Transverse colon (tissue), 4 donors: ENCODE data around the gene TNS3. TPM values are rescaled to one million over a fixed set of nuclear protein-coding genes. Genes with fewer than 3 reads are reported as not detected.

Source experiments
- DNase-seq: peaks from one replicate; pipeline ENCODE4 v3.0.0-alpha.2; 2019
- H3K27ac ChIP-seq, 4 donors: fragments of 200-600 bp; sonication (generic); 2 replicates each; pipeline ENCODE4 v1.5.1; 2016 to 2018; ENCODE audit warnings: inconsistent platforms in 4 of 4
- H3K27me3 ChIP-seq: fragments of 200-600 bp; sonication (generic); 2 replicates; pipeline ENCODE4 v1.5.1; 2017; ENCODE audit warnings: inconsistent platforms
- H3K36me3 ChIP-seq, 4 donors: fragments of 200-600 bp; sonication (generic); 2 replicates each; pipeline ENCODE4 v1.5.1; 2017 to 2019; ENCODE audit warnings: inconsistent platforms in 4 of 4
- H3K4me1 ChIP-seq, 4 donors: fragments of 200-600 bp; sonication (generic); 2 replicates each; pipeline ENCODE4 v1.5.1; 2017 to 2020; ENCODE audit warnings: inconsistent platforms in 4 of 4
- H3K4me3 ChIP-seq, 4 donors: fragments of 200-600 bp; sonication (generic); 1 replicate in 1 of 4; 2 replicates in 3 of 4; pipeline versions ENCODE4 v1.5.1 to v1.6.1; 2017 to 2019; ENCODE audit warnings: inconsistent platforms in 4 of 4
- H3K9me3 ChIP-seq, 2 donors: fragments of 200-600 bp; sonication (generic); 2 replicates each; pipeline ENCODE4 v1.5.1; 2017 to 2019; ENCODE audit warnings: inconsistent platforms in 2 of 2
- CTCF ChIP-seq, 5 experiments: fragments of 200-600 bp in 3 of 5; fragments of 450-650 bp in 2 of 5; sonication (generic) in 3 of 5; IDR thresholded peaks; 1 replicate in 2 of 5; 2 replicates in 3 of 5; pipeline ENCODE4 v1.5.1; 2016 to 2017; ENCODE audit warnings: antibody characterized with exemption in 5 of 5, inconsistent platforms in 3 of 5, mild to moderate bottlenecking in 2 of 5, moderate library complexity in 1 of 5
- EP300 ChIP-seq: sonication (generic); formaldehyde crosslinking; IDR thresholded peaks from one replicate; pipeline ENCODE4 v1.6.1; 2017; ENCODE audit warnings: antibody characterized with exemption, low read depth
- POLR2A ChIP-seq: fragments of 450-650 bp; IDR thresholded peaks from one replicate; pipeline ENCODE4 v1.6.1; 2016; ENCODE audit warnings: antibody characterized with exemption, mild to moderate bottlenecking, moderate library complexity
- POLR2AphosphoS5 ChIP-seq, 3 donors: sonication (generic); formaldehyde crosslinking; IDR thresholded peaks; one replicate each; pipeline ENCODE4 v1.6.1; 2016; ENCODE audit warnings: antibody characterized with exemption in 3 of 3
- WGBS, 2 donors: methylation state at CpG; one replicate each; pipeline ENCODE4 v1.1.5; 2018; ENCODE audit warnings: low coverage in 1 of 2; 5-methylcytosine and 5-hydroxymethylcytosine counted together
- in situ Hi-C, 4 donors: fragments of 200-750 bp; cut with MboI; loops; one replicate each; pipeline versions ENCODE4 v1.15.0 to v1.15.1; 2017; ENCODE audit warnings: low sequenced_read_pairs in 3 of 4, low pct_ligation_motif_present in 1 of 4, low pct_unique_long_range_greater_than_20kb in 1 of 4
- intact Hi-C: fragments of 100-400 bp; cut with DNase I; formaldehyde crosslinking; loops from one replicate; pipeline ENCODE4 v1.15.1; 2023; ENCODE audit warnings: low total_unique reads
- total RNA-seq, 4 donors: library from RNA; depleted of rRNA; stranded (reverse); fragments of >200 nt; gene quantifications; one replicate each; pipeline ENCODE4 v1.1.0, GENCODE V29; 2016

The TNS3 gene
- total RNA-seq, 4 donors from 2014 or later: 58.5 to 104 (median 72.7) TPM

DNA sequence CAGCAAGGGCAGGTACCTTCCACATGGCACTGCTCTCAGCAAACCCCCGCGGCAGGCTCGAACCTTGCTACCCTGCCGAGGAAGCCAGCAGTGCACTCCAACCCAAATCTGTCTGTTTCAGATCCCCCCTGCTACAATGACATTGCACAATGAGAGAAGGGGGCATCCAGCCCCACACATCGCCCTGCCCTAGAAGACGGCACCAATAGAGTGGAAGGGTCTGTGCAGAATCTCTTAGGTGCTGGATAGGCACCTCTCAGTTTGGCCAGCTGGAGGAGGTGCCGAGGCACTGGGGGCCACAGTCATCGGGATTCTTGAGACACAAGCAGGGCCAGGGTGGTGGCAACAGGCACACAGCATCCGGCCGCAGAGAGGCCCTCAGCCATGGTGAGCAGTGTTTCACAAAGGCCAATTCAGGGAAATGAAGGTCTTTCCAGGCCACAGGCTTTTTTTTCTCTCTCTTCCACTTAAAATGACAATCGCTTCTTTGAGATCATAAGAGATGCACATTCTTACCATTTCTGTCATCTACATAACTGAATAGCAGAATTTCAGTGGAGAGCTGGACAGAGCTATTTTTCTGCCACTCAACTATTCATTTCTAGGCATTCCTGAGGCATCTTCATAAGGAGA, 281.3 kb downstream of the TNS3 start:
- Histone ChIP-seq H3K9me3 (no peaks in the 10 kb centered on the region), H3K27me3 (no peaks in the 10 kb centered on the region), H3K36me3 (peaks cover 0 to 5% (median 2%) of the 10 kb centered on the region in 4 donors), H3K27ac (peak overlapping the region in 3 of 4 donors; percentile 16 to 41 (median 31)), H3K4me1 (no peaks in the 10 kb centered on the region), H3K4me3 (no peak overlapping the region)
- in situ Hi-C loops (no loop called here), intact Hi-C loops (no loop called here)
- TF ChIP-seq CTCF (IDR thresholded peaks at IDR 0.05): no peak
- TF ChIP-seq POLR2AphosphoS5 (IDR thresholded peaks at IDR 0.05): no peak
- no peak for TF ChIP-seq EP300
- TF ChIP-seq POLR2A: no peak
- no peak for DNase-seq
- WGBS, 2 donors: 80 to 94% methylated on average over 1 to 11 of the region's 11 CpGs

GRCh38 chr7:47299496-47299895, 282.4 kb downstream of the TNS3 start:
- Histone ChIP-seq H3K4me1 (peaks cover 0 to 3% (median 0%) of the 10 kb centered on the region in 4 donors), H3K36me3 (peaks cover 0 to 5% (median 2%) of the 10 kb centered on the region in 4 donors), H3K27ac (no peak overlapping the region), H3K9me3 (no peaks in the 10 kb centered on the region), H3K27me3 (no peaks in the 10 kb centered on the region), H3K4me3 (no peak overlapping the region)
- in situ Hi-C loops (loop anchor here in 1 of 4 donors (25.0 kb wide), 1 partner anchor 513 kb away; no protein-coding TSS in a partner anchor), intact Hi-C loops (no loop called here)
- TF ChIP-seq EP300 (no peak), POLR2A (no peak), CTCF (IDR thresholded peaks at IDR 0.05) (no peak), POLR2AphosphoS5 (IDR thresholded peaks at IDR 0.05) (no peak)
- 86 to 97% methylated on average over 1 to 8 of the region's 8 CpGs for WGBS, 2 donors
- DNase-seq: no peak

GRCh38 chr7:47298636-47299035, 283.3 kb downstream of the TNS3 start:
- 91% methylated on average over 12 of the region's 12 CpGs; no CpG with 5 or more reads in 1 of the 2 donors for WGBS, 2 donors
- no peak for TF ChIP-seq EP300
- Histone ChIP-seq H3K4me1 (peaks cover 2 to 12% (median 5%) of the 10 kb centered on the region in 4 donors), H3K36me3 (peaks cover 0 to 5% (median 2%) of the 10 kb centered on the region in 4 donors), H3K27ac (no peak overlapping the region), H3K27me3 (no peaks in the 10 kb centered on the region), H3K9me3 (no peaks in the 10 kb centered on the region), H3K4me3 (no peak overlapping the region)
- in situ Hi-C loops (loop anchor here in 1 of 4 donors (25.0 kb wide), 1 partner anchor 514 kb away; no protein-coding TSS in a partner anchor), intact Hi-C loops (no loop called here)
- no peak for DNase-seq

- DNase-seq: no peak
- Histone ChIP-seq H3K4me3 (no peak overlapping the region), H3K27ac (no peak overlapping the region), H3K36me3 (peaks cover 0 to 5% (median 0%) of the 10 kb centered on the region in 4 donors), H3K4me1 (peaks cover 6 to 21% (median 8%) of the 10 kb centered on the region in 4 donors), H3K27me3 (no peaks in the 10 kb centered on the region), H3K9me3 (no peaks in the 10 kb centered on the region)
- WGBS, 2 donors: 93 to 100% methylated on average over 3 to 7 of the region's 8 CpGs
- TF ChIP-seq EP300 (no peak), POLR2A (no peak), CTCF (IDR thresholded peaks at IDR 0.05) (no peak), POLR2AphosphoS5 (IDR thresholded peaks at IDR 0.05) (no peak)
- intact Hi-C loops: no loop called here
- in situ Hi-C loops: loop anchor here in 1 of 4 donors (25.0 kb wide), 1 partner anchor 515 kb away; no protein-coding TSS in a partner anchor
Measured at GRCh38 chr7:47297120-47297519, 284.8 kb downstream of the TNS3 start.
